AG04449 (cell line): Measurements from ENCODE around the gene NEO1.

Source experiments
- CTCF ChIA-PET: fragments of 350-600 bp; formaldehyde crosslinking; extraction: SDS; loops from one replicate; lab custom pipeline; 2021; ENCODE audit warnings: antibody characterized with exemption; lab: Yijun Ruan, JAX
- POLR2A ChIA-PET: fragments of 400-600, 350-600 bp; formaldehyde crosslinking; extraction: SDS; loops from one replicate; lab custom pipeline; 2020; ENCODE audit warnings: antibody characterized with exemption, inconsistent platforms; lab: Yijun Ruan, JAX
- DNase-seq: peaks from one replicate; pipeline ENCODE4 v3.0.0-alpha.2; 2010; ENCODE audit warnings: low read depth, low spot score
- H3K4me3 ChIP-seq: 2 replicates; pipeline ENCODE4 v1.5.1; 2011; ENCODE audit warnings: low read depth, mild to moderate bottlenecking, control low read depth, low read length
- TF ChIP-seq, protein P1 (sequence below): IDR thresholded peaks from one replicate; pipeline ENCODE4 v1.5.1; 2011; ENCODE audit warnings: mild to moderate bottlenecking, moderate library complexity, low read length, control low read depth, inconsistent platforms; ENCODE audit not compliant: insufficient read depth; ENCODE audit errors: missing control alignments

Gene NEO1

DNA sequence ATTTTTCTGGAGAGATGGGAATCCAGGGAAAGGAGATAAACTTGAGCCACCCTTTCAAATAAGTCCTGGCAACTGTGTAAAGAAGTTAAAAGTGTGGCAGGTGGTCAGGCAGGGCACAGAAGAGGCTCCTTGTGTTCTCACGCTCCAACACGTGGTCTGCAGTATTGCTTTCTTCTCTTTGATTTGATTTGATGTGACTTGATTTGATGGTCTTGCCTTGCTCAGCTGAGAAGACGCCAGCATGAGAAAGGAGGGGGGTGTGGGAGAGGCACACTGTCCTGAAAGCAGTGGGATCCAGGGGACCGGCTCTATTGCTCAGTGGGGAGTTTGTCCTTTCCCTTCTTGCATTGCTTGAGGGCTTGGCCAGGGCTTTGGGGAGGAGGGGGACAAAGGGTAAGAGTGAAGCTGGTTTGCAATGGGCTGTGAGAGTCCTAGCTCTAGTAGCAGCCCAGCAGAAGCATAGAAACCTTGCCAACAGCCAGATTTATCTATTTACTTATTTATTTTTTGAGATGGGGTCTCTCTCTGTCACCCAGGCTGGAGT is 25.7 kb upstream of the NEO1 start:
- H3K4me3 ChIP-seq: no peak overlapping the region
- no peak for DNase-seq
- ChIA-PET POLR2A (no interaction called here), CTCF (no interaction called here)
- TF ChIP-seq, protein P1, sequence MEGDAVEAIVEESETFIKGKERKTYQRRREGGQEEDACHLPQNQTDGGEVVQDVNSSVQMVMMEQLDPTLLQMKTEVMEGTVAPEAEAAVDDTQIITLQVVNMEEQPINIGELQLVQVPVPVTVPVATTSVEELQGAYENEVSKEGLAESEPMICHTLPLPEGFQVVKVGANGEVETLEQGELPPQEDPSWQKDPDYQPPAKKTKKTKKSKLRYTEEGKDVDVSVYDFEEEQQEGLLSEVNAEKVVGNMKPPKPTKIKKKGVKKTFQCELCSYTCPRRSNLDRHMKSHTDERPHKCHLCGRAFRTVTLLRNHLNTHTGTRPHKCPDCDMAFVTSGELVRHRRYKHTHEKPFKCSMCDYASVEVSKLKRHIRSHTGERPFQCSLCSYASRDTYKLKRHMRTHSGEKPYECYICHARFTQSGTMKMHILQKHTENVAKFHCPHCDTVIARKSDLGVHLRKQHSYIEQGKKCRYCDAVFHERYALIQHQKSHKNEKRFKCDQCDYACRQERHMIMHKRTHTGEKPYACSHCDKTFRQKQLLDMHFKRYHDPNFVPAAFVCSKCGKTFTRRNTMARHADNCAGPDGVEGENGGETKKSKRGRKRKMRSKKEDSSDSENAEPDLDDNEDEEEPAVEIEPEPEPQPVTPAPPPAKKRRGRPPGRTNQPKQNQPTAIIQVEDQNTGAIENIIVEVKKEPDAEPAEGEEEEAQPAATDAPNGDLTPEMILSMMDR: no peak

DNA sequence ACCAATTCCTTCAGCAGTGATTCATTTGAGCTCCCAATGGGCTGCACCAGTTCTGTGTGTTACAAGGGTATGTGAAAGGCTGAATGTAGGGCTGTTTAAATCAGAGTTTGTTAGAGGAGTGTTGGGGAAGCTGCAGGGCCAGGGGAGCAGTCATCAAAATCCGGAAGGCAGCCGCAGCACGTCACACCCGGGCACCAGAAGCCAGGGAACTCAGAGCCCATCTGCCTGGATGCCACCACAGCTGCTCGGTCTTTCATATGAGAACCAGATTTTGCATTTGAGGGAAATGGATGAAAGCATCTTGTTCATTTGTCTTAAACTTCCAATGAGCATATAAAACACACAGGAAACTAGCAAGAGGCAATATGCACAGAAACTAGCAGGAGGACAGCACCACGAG is 24.2 kb upstream of the NEO1 start:
- H3K4me3 ChIP-seq: no peak overlapping the region
- TF ChIP-seq, protein P1: no peak
- ChIA-PET POLR2A (no interaction called here), CTCF (no interaction called here)
- DNase-seq: no peak

DNA sequence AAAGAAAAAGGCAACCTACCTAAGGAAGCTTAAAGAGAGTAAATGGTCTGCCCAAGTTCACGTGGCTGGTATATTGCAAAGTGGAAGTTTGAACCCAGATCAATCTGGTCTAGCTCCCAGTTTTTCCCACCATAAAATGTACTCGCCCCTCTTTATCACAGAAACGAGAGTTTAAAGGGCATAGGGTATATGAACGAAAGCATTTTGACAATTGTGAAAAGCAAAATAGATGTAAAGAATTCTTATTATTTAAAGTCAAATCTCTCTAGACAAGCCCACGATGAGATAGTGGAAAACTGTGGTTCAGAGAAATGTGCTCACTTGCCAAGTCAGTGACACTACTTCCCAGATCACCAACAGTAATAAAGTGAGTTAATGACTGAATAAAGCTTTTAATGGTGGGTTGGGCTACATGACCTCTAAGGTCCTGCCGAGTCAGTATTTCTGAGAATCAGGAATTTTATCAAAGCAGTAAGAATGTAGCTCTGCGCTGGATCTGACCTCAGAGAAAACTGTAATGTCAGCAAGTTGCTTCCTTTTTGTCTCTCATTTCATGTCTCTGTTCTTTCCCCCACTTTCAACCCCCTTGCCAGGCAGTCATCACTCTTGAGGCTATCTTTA is 23.3 kb upstream of the NEO1 start:
- ChIA-PET POLR2A (no interaction called here), CTCF (no interaction called here)
- no peak overlapping the region for H3K4me3 ChIP-seq
- TF ChIP-seq, protein P1: no peak
- DNase-seq: no peak

- ChIA-PET POLR2A (no interaction called here), CTCF (no interaction called here)
- TF ChIP-seq, protein P1: no peak
- no peak for DNase-seq
- no peak overlapping the region for H3K4me3 ChIP-seq
These were observed 22.1 kb upstream of the NEO1 start for GRCh38 chr15:73030122-73030679.

- POLR2A ChIA-PET: no interaction called here
These were observed 20.6 kb upstream of the NEO1 start for GRCh38 chr15:73031648-73032047.

DNA sequence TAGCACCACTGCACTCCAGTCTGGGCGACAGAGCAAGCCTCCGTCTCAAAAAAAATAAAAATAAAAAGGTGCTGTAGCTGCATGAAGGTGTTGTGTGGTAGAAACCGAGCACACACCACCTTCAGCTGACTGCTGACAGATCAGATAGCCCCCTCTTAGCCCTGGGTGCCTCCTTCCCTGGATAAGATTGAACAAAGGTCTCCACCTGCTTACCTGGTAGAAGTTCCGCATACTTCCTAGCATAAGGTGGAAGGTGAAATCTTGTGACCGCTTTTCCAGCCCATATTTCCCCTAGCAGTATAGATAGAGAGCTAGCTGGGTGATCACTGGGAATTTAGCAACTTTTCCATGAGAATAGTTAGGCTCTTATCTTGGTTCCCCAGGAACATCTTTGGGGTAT is 18.7 kb upstream of the NEO1 start:
- TF ChIP-seq, protein P1: no peak
- ChIA-PET POLR2A (no interaction called here), CTCF (no interaction called here)
- H3K4me3 ChIP-seq: no peak overlapping the region
- DNase-seq: no peak

More at GRCh38 chr15:73031648-73032047, 20.6 kb upstream of the NEO1 start:
- no peak for DNase-seq
- TF ChIP-seq, protein P1: no peak
- no peak overlapping the region for H3K4me3 ChIP-seq
- CTCF ChIA-PET: no interaction called here
